Measurements from ENCODE around the gene ZMIZ1.

Gene ZMIZ1

DNA sequence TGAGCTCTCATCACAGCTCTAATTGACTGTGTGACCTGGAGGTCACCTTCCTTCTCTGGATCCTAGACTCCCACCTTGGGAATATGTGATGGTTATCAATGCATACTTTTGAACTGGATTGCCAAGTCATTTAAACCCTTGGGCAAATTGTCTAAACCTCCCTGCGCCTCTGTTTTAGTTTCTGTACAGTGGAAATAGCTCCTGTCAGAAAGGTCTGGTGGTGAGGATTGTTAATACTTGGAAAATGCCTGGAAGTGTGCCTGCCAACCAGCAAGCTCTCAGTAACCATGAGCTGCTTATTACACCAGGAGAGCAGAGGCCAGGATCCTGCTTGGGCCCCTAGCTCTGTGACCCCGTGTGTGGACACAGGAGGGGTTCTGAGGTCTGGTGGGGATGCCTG, 169.8 kb downstream of the ZMIZ1 start:
- DNase-seq: no peak

DNA sequence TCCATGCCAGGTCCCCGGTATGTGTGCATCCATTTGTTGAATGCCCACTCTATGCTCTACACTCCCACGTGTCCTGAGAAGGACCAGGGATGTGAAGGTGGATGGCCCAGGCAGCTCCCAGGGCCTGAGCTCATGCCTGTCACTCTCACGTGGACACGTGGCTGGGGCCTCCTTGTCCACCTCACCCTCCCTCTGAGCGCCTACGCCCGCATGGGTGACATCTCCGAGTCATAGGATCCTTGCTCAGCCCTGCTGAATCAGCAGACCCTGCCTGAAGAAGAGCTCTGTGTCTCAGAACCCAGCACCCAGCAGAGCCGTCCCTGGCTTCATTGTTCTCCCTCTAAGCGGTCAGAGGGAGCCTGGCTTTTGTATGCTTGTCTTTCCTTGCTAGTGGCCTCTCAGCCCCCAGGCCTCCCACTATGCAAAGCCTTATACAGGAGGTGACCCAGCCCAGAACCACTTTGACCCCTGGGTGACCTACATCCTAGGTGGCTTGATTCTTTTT, 170.6 kb downstream of the ZMIZ1 start:
- no peak for DNase-seq

DNA sequence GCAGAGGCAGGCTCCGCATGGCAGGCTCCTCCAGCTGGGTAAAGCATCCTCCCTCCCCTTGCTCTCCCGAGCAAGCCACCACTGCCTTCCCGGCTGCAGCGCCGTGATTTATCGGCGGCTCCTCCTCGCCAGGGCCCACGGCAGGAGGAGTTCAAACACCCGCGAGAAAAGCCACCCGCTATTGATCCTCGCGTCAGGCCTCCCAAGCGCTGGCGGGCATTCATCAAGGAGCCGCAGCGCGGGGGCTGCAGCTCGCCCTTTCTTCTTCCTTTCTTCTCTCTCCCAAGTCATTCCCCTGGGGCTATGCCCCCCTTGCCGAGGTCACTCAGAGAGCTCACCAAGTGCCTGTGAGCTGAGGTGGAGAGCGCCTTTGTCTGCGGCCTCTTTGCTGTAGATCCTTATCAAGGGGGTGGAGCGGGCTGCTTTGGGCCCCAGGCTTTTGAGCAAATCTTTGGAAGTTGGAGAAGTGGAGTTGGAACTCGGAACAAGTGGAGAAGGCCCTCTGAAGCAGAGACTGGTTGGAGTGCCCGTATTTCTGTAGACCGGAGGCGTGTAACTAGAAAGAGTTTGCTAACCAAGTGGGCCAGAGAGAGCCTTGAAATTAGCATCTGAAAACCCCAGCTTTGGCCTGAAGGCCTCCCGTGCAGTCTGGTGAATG, 171.3 kb downstream of the ZMIZ1 start:
- DNase-seq: no peak

DNA sequence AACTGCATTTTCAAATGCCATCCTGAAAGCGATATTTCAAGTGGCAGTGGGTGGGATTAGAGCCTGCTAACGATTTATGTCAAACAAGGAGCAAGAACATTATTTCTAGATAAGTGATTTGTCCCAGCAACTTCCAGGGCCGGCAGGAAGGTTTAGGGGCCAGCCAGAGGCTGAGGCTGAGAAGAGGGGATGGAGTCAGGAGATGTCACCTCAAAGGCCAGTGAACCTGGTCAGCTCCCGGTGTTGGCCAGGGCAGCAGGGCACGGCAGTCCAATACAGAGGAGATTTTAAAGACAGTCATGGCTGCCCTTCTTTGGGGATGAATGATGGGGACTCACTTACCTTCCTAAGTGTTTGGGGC, 172.8 kb downstream of the ZMIZ1 start:
- DNase-seq: no peak

DNA sequence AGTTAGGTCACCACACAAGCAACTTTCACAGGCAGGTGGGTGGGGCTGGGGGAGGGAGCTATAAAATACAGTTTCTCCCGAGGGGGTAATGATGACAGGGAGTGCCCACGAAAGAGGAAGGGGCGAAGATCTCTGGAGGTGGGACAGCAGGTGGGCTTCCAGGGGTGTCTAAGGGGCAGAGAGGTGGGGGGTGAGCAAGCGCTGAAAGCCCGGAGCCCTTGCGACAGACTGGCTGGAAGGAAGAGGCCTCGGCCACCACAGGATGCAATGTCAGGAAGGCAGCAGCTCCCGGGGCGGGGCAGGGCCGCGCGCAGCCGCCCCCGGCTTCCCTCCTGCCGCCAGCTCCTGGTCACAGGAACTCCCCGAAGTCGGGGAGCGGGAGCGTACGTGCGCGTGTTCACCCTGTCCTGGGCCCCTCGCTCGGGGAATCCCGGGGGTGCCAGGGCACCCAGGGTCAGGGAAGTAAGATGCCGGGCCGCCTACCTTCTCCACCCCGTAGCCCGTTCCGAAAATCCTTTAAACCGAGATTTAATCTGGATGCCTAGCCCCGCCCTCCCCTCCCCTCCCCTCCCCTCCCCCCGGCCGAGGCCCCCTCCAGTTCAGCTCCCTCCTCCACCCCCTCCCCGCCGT, 173.3 kb downstream of the ZMIZ1 start:
- no peak for DNase-seq

DNA sequence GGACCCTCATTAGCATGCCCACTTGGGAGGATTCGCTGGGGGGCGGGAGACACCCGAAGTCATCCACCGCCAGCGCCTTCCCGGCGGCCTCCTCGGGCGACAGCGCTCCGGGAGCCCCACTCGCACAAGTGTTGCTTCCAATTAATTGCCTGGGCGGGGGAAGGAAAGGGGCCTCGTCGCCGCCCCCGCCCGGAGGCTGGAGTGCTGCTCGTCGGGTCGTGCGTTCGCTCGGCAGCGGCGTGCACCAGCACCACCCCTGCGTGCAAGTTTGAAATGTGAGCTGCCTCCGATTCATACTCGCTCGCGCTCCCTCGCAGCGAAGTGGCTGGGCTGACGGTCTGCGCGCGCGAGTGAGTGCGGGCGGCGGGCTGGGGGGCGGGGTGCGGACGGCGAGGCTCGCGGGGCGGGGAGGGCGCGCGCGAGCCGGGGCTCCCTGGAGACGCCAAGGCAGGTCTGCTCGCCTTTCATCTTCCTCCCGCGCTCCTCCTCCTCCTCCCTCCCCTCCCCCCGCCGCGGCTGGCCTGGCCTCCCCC, 173.9 kb downstream of the ZMIZ1 start:
- DNase-seq: peak; percentile 31

DNA sequence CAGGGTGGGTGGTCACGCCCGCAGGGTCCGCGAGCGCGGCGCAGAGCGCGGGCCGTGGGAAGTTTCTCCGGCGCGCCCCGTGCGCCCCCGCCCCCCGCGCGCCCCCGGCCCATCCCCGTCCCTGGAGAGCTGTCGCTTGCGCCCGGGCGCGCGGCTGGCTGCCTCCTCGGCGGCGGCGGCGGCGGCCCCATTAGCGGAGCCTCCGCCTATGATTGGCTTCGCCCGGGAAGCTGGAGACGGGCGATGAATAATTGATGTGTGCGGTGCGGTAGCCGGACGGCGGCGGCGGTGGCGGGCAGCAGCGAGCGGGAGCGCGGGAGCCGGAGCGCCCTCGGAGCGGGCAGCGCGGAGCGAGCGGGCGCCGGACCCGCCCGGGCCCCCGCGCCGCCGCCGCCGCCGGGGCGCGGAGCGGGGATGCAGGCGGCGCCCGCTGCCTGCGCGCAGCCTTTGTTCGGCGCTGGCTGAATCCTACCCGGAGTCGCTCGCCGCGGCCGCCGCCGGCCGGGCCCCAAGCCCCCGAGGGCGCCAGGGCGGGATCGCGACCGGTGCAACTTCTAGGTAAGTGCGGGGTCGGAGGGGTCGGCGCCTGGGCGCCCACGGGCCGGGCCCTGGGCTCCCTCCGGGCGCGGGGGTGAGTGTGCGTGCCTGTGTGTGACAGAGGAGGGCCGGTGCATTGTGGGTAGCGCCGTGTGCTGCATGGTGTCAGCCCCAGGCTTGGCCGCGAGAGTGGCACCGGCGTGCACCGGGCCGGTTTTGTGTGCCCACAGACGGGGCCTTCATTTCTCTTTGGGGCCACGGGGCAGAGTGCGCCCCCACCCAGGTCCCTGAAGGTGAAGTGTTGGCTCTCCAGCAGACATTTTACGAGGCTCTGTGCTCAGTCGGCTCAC, 174.7 kb downstream of the ZMIZ1 start:
- DNase-seq: peak; percentile 39

DNA sequence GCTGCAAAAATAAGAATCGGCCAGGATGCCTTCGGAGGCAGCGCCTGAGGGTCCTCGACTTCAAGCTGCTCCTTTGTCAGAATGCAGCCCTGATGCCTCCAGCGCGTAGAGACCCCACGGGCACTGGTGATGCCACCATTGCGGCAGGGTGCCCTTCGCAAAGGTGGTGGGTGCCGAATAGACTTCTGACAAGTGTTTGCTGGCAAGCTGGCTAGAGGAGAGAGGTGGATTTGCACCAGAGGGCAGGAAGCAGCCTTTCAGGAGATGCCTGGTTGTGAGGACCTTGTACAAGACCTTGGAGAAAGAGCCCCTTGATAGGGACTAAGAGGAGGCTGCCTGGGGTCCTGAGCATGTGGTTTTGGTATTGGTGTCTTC, 175.3 kb downstream of the ZMIZ1 start:
- DNase-seq: no peak

DNA sequence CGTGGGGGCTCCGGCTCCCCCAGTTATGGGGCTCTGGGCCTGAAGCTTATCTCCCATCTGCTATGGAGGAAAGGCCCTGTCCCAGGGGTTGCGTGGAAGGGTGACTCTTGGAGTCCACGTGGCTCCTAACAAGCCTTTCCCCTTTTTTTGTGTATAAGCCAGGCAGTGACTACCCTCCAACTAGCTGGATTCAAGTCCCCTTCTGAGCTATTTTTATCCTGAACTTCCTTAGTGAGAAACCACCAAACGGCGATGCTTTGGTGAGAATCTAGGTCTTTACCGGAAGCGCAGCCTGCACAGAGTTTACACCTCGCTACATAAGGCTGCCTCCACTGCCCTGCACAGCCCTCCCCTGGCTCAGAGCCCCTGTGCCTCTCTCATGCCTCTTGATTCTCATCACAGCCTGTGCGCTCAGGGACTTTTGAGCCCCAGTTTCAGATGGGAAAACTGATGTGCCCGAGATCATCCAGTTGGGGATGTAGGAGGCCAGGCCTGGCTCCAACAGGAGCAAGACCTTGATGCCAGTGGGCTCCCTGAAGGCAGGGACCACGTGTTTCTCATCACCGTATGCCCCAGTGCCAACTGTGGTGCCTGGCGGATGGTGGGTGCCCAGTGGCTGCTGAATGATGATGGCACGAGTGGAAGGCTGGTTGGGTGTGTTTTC, 176.2 kb downstream of the ZMIZ1 start:
- DNase-seq: no peak

DNA sequence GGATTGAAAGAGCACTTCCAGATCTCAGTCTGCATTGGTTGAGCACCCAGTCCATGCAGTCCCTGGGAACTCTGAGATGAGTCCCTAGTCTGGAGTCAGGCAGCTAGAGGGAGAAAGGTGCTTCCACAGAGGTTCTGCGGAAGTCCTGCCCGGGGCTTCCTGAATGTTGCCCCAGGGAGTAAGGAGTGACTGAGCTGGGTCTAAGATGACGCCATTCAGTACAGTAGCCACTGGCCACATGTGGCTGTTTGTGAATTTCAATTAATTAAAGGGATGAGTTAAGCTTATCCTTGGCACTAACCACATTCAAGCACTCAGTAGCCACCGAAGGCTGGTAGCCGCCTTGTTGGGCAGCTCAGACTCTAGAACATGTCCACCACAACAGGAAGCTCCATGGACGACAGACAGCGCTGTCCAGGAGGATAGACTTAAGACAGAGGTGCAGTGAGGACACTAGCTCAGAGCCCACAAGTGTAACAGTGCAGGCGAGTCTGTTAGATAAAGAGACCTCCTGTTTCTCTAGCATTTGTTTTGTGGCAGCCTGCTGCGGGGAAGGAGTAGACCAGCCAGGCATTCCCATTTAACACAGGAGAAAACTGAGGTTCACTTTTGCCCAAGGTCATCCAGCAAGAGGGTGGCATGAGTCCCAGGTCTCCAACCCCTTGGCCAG, 176.9 kb downstream of the ZMIZ1 start:
- no peak for DNase-seq

DNA sequence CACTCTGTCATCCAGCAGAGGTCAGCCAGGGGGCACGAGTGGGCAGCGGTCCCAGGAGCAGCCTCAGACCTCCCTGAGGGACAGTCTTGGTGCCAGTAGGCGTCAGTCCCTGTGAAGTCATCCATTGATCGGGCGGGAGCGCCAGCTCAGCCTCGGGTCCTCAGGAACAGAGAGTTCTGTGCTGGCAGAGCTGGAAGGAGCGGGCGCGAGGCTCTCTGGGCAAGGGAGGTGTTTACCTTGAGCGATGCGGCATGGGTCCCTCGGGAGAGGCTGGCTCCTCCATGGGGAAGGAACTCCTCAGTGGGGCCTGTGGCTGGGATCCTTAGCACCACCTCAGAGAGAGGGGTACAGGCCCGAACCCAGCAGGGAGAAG, 177.4 kb downstream of the ZMIZ1 start:
- no peak for DNase-seq

DNA sequence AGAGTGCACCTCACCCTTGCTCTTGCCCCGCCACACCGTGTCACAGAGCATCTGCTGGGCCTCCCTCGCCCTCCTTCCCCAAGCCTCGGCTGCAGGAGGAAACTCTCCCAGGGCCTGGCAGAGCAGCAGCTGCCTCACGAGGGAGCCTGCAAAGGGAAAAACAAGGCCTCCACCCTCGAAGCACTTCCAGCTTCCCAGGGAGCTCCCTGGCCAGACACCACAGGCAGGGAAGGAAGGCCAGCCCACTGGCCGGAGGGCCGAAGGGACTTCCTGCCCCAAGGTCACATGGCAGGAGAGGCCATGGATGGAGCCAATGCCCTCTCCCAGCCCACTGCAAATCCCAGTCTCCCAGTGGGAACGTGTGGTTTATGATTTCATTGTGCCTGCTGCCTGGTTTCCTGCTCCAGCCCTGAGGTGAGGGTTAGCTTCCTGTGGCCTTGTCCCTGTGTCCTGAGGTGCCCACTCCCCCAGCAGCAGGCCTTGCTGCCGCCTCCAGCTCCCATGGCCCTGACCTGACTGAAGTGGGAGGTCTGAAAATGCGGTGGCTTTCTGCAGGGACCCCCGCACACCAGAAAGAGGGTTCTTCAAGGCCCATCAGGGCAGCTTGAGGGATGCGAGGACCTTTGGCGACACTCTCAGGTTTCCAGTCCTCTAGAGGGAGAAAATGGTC, 178.0 kb downstream of the ZMIZ1 start:
- no peak for DNase-seq

DNA sequence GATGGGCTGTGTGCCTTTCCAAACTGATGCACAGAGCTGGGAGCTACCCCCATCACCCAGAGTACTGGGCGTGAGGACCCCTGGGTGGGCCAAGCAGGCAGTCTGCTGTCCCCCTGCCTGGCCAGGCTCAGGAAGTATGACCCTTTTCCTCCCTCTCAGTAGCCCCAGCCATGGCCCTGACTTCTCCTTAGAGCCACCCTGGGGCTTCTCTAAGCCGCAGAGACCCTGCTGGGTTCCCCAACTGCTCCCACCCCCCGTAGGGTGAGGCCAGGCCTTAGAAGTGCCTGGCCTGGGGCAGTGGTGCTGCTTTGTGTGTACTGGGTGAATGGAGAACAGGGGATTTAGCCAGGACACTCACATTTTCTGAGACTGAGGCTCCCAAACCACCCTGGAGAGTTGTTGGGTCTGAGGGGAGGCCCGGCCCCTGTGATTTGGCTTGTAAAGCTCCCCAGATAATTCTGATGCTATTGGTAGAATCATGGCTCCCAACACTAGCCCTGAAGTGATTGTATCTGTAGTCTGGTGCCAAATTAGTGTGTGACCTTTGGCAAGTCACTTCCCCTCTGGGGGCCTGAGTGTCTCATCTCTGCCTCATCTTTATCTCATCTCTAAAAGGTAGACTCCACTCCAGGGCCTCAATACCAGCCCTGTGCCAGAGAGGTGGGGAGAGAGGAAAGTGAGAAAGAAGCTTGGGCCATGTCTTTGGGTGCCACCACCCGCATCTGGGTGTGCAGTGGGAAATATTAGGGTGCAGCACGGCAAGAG, 178.8 kb downstream of the ZMIZ1 start:
- no peak for DNase-seq

DNA sequence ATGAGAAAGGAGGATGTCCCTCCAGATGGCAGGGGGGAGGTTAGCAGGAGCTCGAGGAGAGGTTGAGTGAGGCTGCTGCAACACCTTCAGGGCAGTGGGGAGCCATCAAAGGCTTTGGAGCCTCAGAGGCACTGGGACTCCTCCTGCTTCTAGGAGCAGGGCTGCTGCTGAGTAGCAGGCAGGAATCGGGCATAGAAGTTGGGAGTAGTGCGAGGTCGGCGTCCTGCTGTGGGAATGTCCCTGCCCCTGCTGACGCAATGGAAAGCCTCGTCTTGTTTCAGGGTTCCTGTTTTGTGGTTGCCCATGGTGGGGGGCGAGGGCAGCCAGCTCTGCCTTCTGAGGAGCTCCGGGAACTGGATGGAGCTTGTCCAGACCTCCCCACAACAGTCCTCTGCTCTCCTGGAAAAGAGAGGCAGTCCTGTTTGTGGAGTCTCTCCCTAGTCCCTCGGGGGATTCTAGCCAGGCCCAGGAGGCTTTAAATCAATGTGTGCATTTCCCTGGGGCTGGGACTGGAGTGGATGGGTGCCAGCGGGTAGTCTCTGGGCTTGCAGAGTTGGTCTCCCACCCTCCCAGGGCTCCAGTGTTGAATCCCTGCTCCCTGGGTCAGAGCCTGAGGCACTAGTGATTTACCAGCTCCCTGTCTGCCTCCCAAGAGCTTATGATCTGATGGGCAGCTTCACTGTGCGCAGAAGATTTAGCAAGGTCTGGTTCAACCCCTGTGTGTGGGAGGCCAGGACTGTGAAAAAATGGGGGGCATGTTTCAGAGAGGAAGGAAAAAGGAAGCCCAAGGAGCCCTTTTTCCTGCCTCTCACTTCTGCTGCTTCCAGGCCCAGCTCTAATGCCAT, 179.8 kb downstream of the ZMIZ1 start:
- DNase-seq: no peak

DNA sequence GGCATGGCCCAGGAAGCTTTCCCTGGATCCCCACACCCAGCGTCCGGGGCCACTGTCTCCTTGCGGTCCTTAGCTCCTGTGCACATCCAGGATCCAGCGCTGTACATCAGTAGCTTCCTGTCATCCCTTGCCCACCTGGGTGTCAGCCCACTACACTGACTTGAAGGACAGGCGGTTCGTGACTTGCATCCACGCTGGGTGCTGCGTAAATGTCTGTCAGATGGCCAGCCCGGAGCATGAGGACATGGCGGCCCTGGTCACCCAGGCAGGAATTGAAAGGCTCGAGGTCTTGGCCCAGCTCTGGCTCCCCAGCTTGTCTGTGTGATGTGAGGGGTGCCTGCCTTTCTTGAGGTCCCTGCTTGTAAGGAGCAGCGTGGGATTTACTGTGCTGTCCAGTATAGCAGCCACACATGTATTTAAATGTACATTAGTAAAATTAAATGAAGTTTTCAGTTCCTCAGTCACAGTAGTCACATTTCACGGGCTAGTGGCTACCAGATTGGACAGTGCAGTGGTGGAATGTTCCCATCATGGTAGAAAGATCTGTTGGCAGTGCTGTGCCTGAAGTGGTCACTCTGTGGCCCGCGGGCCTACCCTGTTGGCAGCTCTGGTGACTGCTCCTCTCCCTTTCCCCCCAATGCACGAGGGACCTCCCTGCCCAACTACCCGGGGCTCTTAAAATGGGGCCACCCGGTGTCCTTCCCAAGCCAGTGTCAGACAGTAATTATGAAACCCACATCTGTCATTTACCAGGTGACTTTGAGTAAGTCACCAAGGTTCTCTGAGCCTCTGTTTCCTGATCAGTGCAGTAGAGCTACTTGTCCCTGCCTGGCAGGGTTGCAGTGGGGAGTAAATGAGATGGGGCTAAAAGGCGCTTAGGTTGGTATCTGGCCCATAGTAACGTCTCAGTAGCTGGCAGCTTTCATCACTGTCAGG, 180.7 kb downstream of the ZMIZ1 start:
- DNase-seq: no peak

DNA sequence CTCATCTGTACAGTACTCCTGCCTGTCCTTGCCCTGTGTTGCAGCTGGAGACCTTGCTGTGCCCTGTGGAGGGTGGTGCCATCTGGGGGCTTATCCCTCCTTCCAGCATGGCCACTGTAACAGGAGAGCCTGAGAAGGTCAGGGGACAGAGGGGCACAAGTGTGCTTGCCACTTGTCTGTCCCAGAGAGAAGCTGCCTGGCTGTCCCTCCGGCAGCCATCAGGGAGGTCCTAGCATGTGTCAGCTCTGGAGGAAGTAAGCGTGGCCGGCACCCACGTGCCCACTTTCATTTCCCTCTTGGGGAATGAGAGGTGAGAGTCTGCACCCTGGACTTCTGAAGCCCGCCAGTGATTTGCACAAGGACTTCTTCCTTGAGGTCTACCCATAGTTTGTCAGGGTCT, 181.5 kb downstream of the ZMIZ1 start:
- DNase-seq: no peak

DNA sequence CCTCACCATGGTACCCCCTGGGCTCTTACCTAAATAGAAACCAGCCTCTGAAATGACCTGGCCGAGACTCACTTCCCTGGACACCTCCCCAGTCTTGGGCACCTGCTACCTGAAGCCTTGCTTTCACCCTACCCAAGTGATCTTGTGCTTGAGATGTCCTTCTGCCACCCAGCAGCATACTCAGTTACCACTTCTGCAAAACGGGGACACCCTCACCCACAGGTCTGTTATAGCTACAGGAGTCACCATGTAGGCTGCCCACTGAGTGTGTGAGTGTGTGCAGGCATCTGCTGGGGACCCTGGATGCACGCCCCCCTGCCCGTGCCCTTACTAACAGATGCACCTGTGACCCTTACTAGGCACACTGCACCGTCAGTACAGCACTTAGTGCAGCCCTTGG, 183.7 kb downstream of the ZMIZ1 start:
- no peak for DNase-seq

DNA sequence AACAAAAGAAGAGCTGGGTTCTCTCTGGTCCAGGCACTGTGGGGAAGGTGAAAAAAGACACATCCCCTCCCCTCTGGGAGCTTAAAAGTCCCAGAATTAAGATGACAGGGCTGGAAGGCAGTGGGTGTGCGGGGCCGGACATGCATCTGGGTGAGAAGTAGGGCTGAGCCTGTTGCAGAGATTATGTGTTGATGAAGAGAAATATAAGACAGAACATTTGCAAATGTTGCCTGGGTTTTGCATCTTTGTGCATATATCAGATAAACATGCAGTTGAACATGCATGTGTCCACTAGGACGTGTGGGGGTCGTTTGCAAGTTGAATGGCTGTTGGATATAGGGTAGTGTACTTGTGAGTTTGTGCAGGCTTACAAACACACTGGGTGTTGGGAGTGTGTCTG, 184.2 kb downstream of the ZMIZ1 start:
- DNase-seq: no peak

DNA sequence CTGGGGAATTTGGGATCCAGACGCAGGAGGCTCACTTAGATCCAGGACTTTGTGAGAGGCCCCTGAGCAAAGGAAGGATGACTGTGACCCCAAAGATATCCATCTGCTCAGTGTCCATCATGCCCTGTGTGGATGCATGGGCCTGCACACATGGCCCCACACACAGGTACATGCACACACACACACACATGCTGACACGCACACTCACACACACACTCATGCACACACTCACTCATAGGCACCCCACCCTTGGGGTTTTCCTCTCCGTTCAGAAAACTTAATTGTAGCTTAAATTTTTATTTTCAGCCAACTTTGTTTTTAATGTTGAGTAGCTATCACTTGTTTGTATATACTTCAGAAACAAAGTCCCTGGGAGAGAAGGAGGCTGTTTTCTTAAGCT, 184.9 kb downstream of the ZMIZ1 start:
- no peak for DNase-seq

Data from activated CD4-positive, alpha-beta T cell treated with anti-CD3 and anti-CD28 coated beads for 1 hour (primary cell).